SK-N-SH (cell line): Measurements from ENCODE around the gene YES1. TPM values are rescaled to one million over a fixed set of nuclear protein-coding genes. Genes with fewer than 3 reads are reported as not detected.

ENCODE experiments used
- CTCF ChIA-PET: fragments of 300-600, 350-600 bp; formaldehyde crosslinking; extraction: SDS; loops from one replicate; lab custom pipeline; 2021; lab: Yijun Ruan, JAX
- POLR2A ChIA-PET: fragments of 350-600 bp; sonication (Branson Sonifier 250); formaldehyde crosslinking; extraction: SDS; loops from one replicate; lab custom pipeline; 2020; ENCODE audit warnings: antibody characterized with exemption, inconsistent platforms; lab: Yijun Ruan, JAX
- DNase-seq: peaks from one replicate; pipeline ENCODE4 v3.0.0; 2012
- H2AFZ ChIP-seq: fragments of 200-600 bp; sonication (generic); 2 replicates; pipeline ENCODE4 v1.8.1; 2016; ENCODE audit warnings: antibody characterized with exemption, mild to moderate bottlenecking, low read depth
- H3F3A ChIP-seq: fragments of 200-600 bp; sonication (generic); replicated peaks from 2 replicates; pipeline ENCODE3; 2016; ENCODE audit warnings: antibody characterized with exemption, mild to moderate bottlenecking; ENCODE audit not compliant: insufficient read depth
- H3K27ac ChIP-seq, 2 experiments: fragments of 200-500 bp in 1 of 2; fragments of 200-600 bp in 1 of 2; sonication (Bioruptor generic) in 1 of 2; sonication (generic), shearing (Covaris generic) in 1 of 2; 2 replicates each; pipeline versions ENCODE4 v1.5.1 to v1.6.1; 2014 to 2016; ENCODE audit warnings: low read depth in 2 of 2, inconsistent platforms in 1 of 2, low read length in 1 of 2, mild to moderate bottlenecking in 1 of 2, mixed read lengths in 1 of 2
- H3K27me3 ChIP-seq: fragments of 200-600 bp; sonication (generic), shearing (Covaris generic); 2 replicates; pipeline ENCODE4 v1.6.1; 2016; ENCODE audit warnings: mixed run types; ENCODE audit not compliant: insufficient read depth
- H3K36me3 ChIP-seq, 2 experiments: fragments of 200-500 bp in 1 of 2; fragments of 200-600 bp in 1 of 2; sonication (Bioruptor generic) in 1 of 2; sonication (generic) in 1 of 2; replicated peaks in 1 of 2; 2 replicates each; pipeline versions ENCODE3 to v1.5.1; 2014 to 2016; ENCODE audit warnings: low read length in 1 of 2, mild to moderate bottlenecking in 1 of 2; ENCODE audit not compliant: insufficient read depth in 2 of 2, control insufficient read depth in 1 of 2
- H3K4me1 ChIP-seq, 2 experiments: fragments of 200-500 bp in 1 of 2; fragments of 200-600 bp in 1 of 2; sonication (Bioruptor generic) in 1 of 2; sonication (generic), shearing (Covaris generic) in 1 of 2; 2 replicates each; pipeline versions ENCODE4 v1.5.1 to v1.6.1; 2014 to 2016; ENCODE audit warnings: low read depth in 1 of 2, low read length in 1 of 2, mixed run types in 1 of 2; ENCODE audit not compliant: insufficient read depth in 2 of 2, control insufficient read depth in 1 of 2
- H3K4me2 ChIP-seq: fragments of 200-600 bp; sonication (generic), shearing (Covaris generic); 2 replicates; pipeline ENCODE4 v1.6.1; 2017; ENCODE audit warnings: mixed run types
- H3K4me3 ChIP-seq, 2 experiments: fragments of 200-500 bp in 1 of 2; fragments of 200-600 bp in 1 of 2; sonication (Bioruptor generic) in 1 of 2; sonication (generic), shearing (Covaris generic) in 1 of 2; 2 replicates each; pipeline versions ENCODE4 v1.5.1 to v1.8.1; 2014 to 2016; ENCODE audit warnings: low read depth in 2 of 2, inconsistent platforms in 1 of 2, low read length in 1 of 2, mild to moderate bottlenecking in 1 of 2, mixed read lengths in 1 of 2, moderate library complexity in 1 of 2
- H3K79me2 ChIP-seq: fragments of 200-600 bp; sonication (generic); 2 replicates; pipeline ENCODE4 v1.8.1; 2017; ENCODE audit warnings: mild to moderate bottlenecking; ENCODE audit not compliant: insufficient read depth
- H3K9ac ChIP-seq: fragments of 200-600 bp; sonication (generic); 2 replicates; pipeline ENCODE4 v1.6.1; 2017; ENCODE audit warnings: mixed run types
- H3K9me2 ChIP-seq: fragments of 200-600 bp; sonication (generic); 2 replicates; pipeline ENCODE4 v1.6.1; 2017; ENCODE audit warnings: mixed run types
- H3K9me3 ChIP-seq: fragments of 200-600 bp; sonication (generic); 2 replicates; pipeline ENCODE4 v1.6.1; 2017; ENCODE audit warnings: mixed run types, mild to moderate bottlenecking, moderate library complexity
- H4K20me1 ChIP-seq: fragments of 200-600 bp; sonication (generic); 2 replicates; pipeline ENCODE4 v1.6.1; 2017; ENCODE audit warnings: mild to moderate bottlenecking, mixed run types; ENCODE audit not compliant: insufficient read depth
- CHD2 ChIP-seq: fragments of 150-350 bp; IDR thresholded peaks from 2 replicates; pipeline ENCODE4 v1.6.1; 2018; ENCODE audit warnings: low read length; ENCODE audit not compliant: partially characterized antibody
- EZH2phosphoT487 ChIP-seq: fragments of 200-600 bp; sonication (generic); IDR thresholded peaks from 2 replicates; pipeline ENCODE4 v1.6.1; 2017; ENCODE audit warnings: low read depth, mixed run types, mild to moderate bottlenecking, antibody characterized with exemption, moderate library complexity, borderline replicate concordance
- FOXJ3 ChIP-seq: sonication (generic); formaldehyde crosslinking; IDR thresholded peaks from 2 replicates; pipeline ENCODE4 v1.5.1; 2020; ENCODE audit warnings: mild to moderate bottlenecking, missing genetic modification reagents
- FOXM1 ChIP-seq: IDR thresholded peaks from 2 replicates; pipeline ENCODE4 v1.4.0; 2012; ENCODE audit warnings: low read depth, mild to moderate bottlenecking
- GATA2 ChIP-seq: sonication (generic); formaldehyde crosslinking; IDR thresholded peaks from 2 replicates; pipeline ENCODE4 v1.5.0; 2020; ENCODE audit warnings: mild to moderate bottlenecking, missing genetic modification reagents
- IRF3 ChIP-seq: fragments of 150-350 bp; IDR thresholded peaks from 2 replicates; pipeline ENCODE4 v1.6.1; 2016; ENCODE audit warnings: mild to moderate bottlenecking, low read depth, low read length
- JUND ChIP-seq: IDR thresholded peaks from 2 replicates; pipeline ENCODE4 v1.4.0; 2012
- NFIC ChIP-seq: IDR thresholded peaks from 2 replicates; pipeline ENCODE4 v1.4.0; 2012; ENCODE audit warnings: borderline replicate concordance
- NRF1 ChIP-seq: IDR thresholded peaks from 2 replicates; pipeline ENCODE4 v1.6.1; 2012; ENCODE audit warnings: low read depth, mild to moderate bottlenecking, low read length
- REST ChIP-seq: IDR thresholded peaks from 2 replicates; pipeline ENCODE4 v1.6.1; 2012; ENCODE audit warnings: mild to moderate bottlenecking, low read depth, low read length, moderate library complexity
- RFX5 ChIP-seq: IDR thresholded peaks from 2 replicates; pipeline ENCODE4 v1.6.1; 2012; ENCODE audit warnings: mild to moderate bottlenecking, improper control_type of control experiment, low read length
- SIN3A ChIP-seq: IDR thresholded peaks from 2 replicates; pipeline ENCODE4 v1.6.1; 2012; ENCODE audit warnings: low read depth, mild to moderate bottlenecking, low read length, moderate library complexity, borderline replicate concordance
- WGBS: methylation state at CpG from one replicate; pipeline ENCODE4 v1.1.6; 2017; ENCODE audit warnings: low lambda C conversion rate; 5-methylcytosine and 5-hydroxymethylcytosine counted together
- polyA plus RNA-seq, 3 experiments: library from polyadenylated mRNA; depleted of rRNA; stranded (reverse); fragments of >200 nt; gene quantifications; 2 replicates each; pipeline ENCODE4 v1.2.3, GENCODE V29; 2012
- TF ChIP-seq, protein P1 (sequence below): IDR thresholded peaks from 2 replicates; pipeline ENCODE4 v1.4.0; 2012; ENCODE audit warnings: low read depth, borderline replicate concordance

YES1 gene
- polyA plus RNA-seq, 1 of the 3 experiments (the other 2 are of a cell fraction): 7.9 TPM

GRCh38 chr18:717003-717402, 95.0 kb downstream of the YES1 start:
- H3K36me3 ChIP-seq: no peaks in the 10 kb centered on the region
- ChIA-PET CTCF (no interaction called here), POLR2A (no interaction called here)
- TF ChIP-seq EZH2phosphoT487 (no peak), JUND (no peak), IRF3 (no peak), RFX5 (no peak), SIN3A (no peak), FOXJ3 (CRISPR knock-in tag) (no peak), GATA2 (no peak), REST (no peak), NFIC (no peak), FOXM1 (no peak), CHD2 (no peak), NRF1 (no peak)
- TF ChIP-seq, protein P1, sequence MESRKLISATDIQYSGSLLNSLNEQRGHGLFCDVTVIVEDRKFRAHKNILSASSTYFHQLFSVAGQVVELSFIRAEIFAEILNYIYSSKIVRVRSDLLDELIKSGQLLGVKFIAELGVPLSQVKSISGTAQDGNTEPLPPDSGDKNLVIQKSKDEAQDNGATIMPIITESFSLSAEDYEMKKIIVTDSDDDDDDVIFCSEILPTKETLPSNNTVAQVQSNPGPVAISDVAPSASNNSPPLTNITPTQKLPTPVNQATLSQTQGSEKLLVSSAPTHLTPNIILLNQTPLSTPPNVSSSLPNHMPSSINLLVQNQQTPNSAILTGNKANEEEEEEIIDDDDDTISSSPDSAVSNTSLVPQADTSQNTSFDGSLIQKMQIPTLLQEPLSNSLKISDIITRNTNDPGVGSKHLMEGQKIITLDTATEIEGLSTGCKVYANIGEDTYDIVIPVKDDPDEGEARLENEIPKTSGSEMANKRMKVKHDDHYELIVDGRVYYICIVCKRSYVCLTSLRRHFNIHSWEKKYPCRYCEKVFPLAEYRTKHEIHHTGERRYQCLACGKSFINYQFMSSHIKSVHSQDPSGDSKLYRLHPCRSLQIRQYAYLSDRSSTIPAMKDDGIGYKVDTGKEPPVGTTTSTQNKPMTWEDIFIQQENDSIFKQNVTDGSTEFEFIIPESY: no peak
- H3K4me3 ChIP-seq: no peak overlapping the region
- H3K9me2 ChIP-seq: no peaks in the 10 kb centered on the region
- no peak for DNase-seq
- 78% methylated on average over 4 of the region's 4 CpGs for WGBS
- H3F3A ChIP-seq: peaks cover 27% of the 10 kb centered on the region
- no peak overlapping the region for H3K27ac ChIP-seq
- no peak overlapping the region for H2AFZ ChIP-seq
- H4K20me1 ChIP-seq: no peaks in the 10 kb centered on the region
- no peaks in the 10 kb centered on the region for H3K79me2 ChIP-seq
- H3K9ac ChIP-seq: no peak overlapping the region
- H3K4me1 ChIP-seq: no peaks in the 10 kb centered on the region
- no peak overlapping the region for H3K4me2 ChIP-seq
- no peaks in the 10 kb centered on the region for H3K9me3 ChIP-seq
- H3K27me3 ChIP-seq: no peaks in the 10 kb centered on the region
